Adrenal gland (tissue), 12 donors: ENCODE data around the gene NFATC1. TPM values are rescaled to one million over a fixed set of nuclear protein-coding genes. Genes with fewer than 3 reads are reported as not detected.

Experiments
- DNase-seq, 7 donors: peaks; one replicate each; pipeline ENCODE4 v3.0.0-alpha.2; 2019 to 2020
- H3K27ac ChIP-seq, 5 donors: fragments of 200-600 bp; sonication (generic) in 4 of 5; 1 replicate in 3 of 5; 2 replicates in 2 of 5; pipeline versions ENCODE4 v1.5.1 to v1.8.0; 2016 to 2020; ENCODE audit warnings: mild to moderate bottlenecking in 1 of 5
- H3K27me3 ChIP-seq: fragments of 200-600 bp; 2 replicates; pipeline ENCODE4 v1.8.0; 2021
- H3K36me3 ChIP-seq, 2 donors: fragments of 200-600 bp; replicated peaks in 1 of 2; 1 replicate in 1 of 2; 2 replicates in 1 of 2; pipeline versions ENCODE4 v1.5.1 to v1.8.0; 2018 to 2022
- H3K4me1 ChIP-seq, 2 donors: fragments of 200-600 bp; replicated peaks in 1 of 2; 1 replicate in 1 of 2; 2 replicates in 1 of 2; pipeline versions ENCODE4 v1.5.1 to v1.8.0; 2018 to 2021
- H3K4me3 ChIP-seq, 4 donors: fragments of 200-600 bp; sonication (generic) in 3 of 4; one replicate each; pipeline ENCODE4 v1.5.1; 2016 to 2018
- H3K9me3 ChIP-seq, 3 donors: fragments of 200-600 bp; sonication (generic) in 1 of 3; replicated peaks in 1 of 3; 1 replicate in 2 of 3; 2 replicates in 1 of 3; pipeline versions ENCODE4 v1.5.1 to v1.8.0; 2016 to 2021
- CTCF ChIP-seq, 6 experiments: fragments of 450-650 bp in 4 of 6; fragments of 200-600 bp in 2 of 6; sonication (generic) in 1 of 6; IDR thresholded peaks; 1 replicate in 5 of 6; 2 replicates in 1 of 6; pipeline versions ENCODE4 v1.5.1 to v1.8.0; 2016 to 2021; ENCODE audit warnings: antibody characterized with exemption in 6 of 6, mild to moderate bottlenecking in 2 of 6, moderate library complexity in 1 of 6
- POLR2A ChIP-seq, 2 donors: fragments of 450-650 bp; IDR thresholded peaks; one replicate each; pipeline ENCODE4 v1.6.1; 2017; ENCODE audit warnings: antibody characterized with exemption in 2 of 2, mild to moderate bottlenecking in 2 of 2, moderate library complexity in 1 of 2
- WGBS, 4 donors: extraction: QIAGEN DNeasy Blood & Tissue Kit in 2 of 4; methylation state at CpG; one replicate each; pipeline versions ENCODE4 v1.1.5 to v1.1.7; 2013 to 2017; 5-methylcytosine and 5-hydroxymethylcytosine counted together
- intact Hi-C, 2 donors: fragments of 100-400 bp; cut with DNase I; formaldehyde crosslinking; loops; one replicate each; pipeline versions ENCODE4 v1.14.1 to v1.15.0; 2022 to 2023
- polyA plus RNA-seq, 3 donors: library from polyadenylated mRNA; stranded (reverse); fragments of 200-250 nt in 2 of 3; fragments of 350-450 nt in 1 of 3; fragmentation: Illumina TruSeq in 1 of 3; extraction: RNeasy Lipid Tissue Mini Kit (QIAGEN cat#74804) in 1 of 3; gene quantifications; one replicate each; pipeline ENCODE4 v1.2.3, GENCODE V29; 2013 to 2014
- total RNA-seq, 9 donors: library from RNA; depleted of rRNA in 4 of 9; stranded (reverse); fragments of >200 nt in 4 of 9; fragments of 120-200 nt in 1 of 9; fragmentation: NEBNext Ultra II Directional in 1 of 9; extraction: Animal tissue kit (Norgen Biotek cat#: 25700) in 1 of 9; gene quantifications; one replicate each; pipeline versions ENCODE4 v1.1.0 to v1.2.4, GENCODE V29; 2013 to 2023
- donor health status: healthy with polysubstance abuse.
- donor health status: Bipolar disorder and iron deficiency.
- donor health status: DM: yes; HTN: yes; CAD: no.
- donor health status: DM: no; HTN: no; CAD: no.
- donor health status: DM: no; HTN: no; CAD: no.
- donor health status: DM: yes; HTN: yes; CAD: no.

Gene NFATC1
- total and polyA plus RNA-seq, 12 donors: 0.50 to 20.9 (median 6.7) TPM

- H3K27ac ChIP-seq: no peak overlapping the region
- intact Hi-C loops: no loop called here
- WGBS, 4 donors: 48 to 80% (median 66%) methylated on average over 8 of the region's 8 CpGs
- H3K4me3 ChIP-seq: no peak overlapping the region
- peak in 1 of 7 donors; percentile 8 for DNase-seq
- peaks cover 4 to 29% of the 10 kb centered on the region in 2 donors for H3K4me1 ChIP-seq
- H3K9me3 ChIP-seq: no peaks in the 10 kb centered on the region
- no peaks in the 10 kb centered on the region for H3K36me3 ChIP-seq
- H3K27me3 ChIP-seq: peaks cover 16% of the 10 kb centered on the region
- TF ChIP-seq POLR2A (IDR thresholded peaks at IDR 0.05) (no peak), CTCF (IDR thresholded peaks at IDR 0.05) (no peak)
Measured at GRCh38 chr18:79392226-79392625, 3.5 kb upstream of the NFATC1 start.

- TF ChIP-seq POLR2A (IDR thresholded peaks at IDR 0.05) (no peak), CTCF (IDR thresholded peaks at IDR 0.05) (no peak)
- peak overlapping the region in 2 of 4 donors; percentile 30 to 62 for H3K4me3 ChIP-seq
- intact Hi-C loops: no loop called here
- peak overlapping the region in 4 of 5 donors; percentile 37 to 82 (median 70) for H3K27ac ChIP-seq
- H3K27me3 ChIP-seq: peaks cover 9% of the 10 kb centered on the region
- DNase-seq: peak in 1 of 7 donors; percentile 14
- WGBS, 4 donors: 0 to 11% (median 6%) methylated on average over 6 to 30 of the region's 30 CpGs
- H3K36me3 ChIP-seq: no peaks in the 10 kb centered on the region
- no peaks in the 10 kb centered on the region for H3K9me3 ChIP-seq
- H3K4me1 ChIP-seq: peaks cover 4 to 29% of the 10 kb centered on the region in 2 donors
Measured at GRCh38 chr18:79393181-79393634, 2.5 kb upstream of the NFATC1 start.

GRCh38 chr18:79393635-79394533 lies 1.8 kb upstream of the NFATC1 start:
- Histone ChIP-seq H3K4me3 (peak overlapping the region in 3 of 4 donors; percentile 8 to 62 (median 30)), H3K4me1 (peaks cover 4 to 29% of the 10 kb centered on the region in 2 donors), H3K27me3 (peaks cover 2% of the 10 kb centered on the region), H3K36me3 (no peaks in the 10 kb centered on the region), H3K9me3 (no peaks in the 10 kb centered on the region), H3K27ac (peak overlapping the region in 4 of 5 donors; percentile 37 to 82 (median 70))
- 1% methylated on average over 44 to 79 of the region's 83 CpGs for WGBS, 4 donors
- peak; percentile 81 to 90 (median 85) for DNase-seq
- intact Hi-C loops: no loop called here
- TF ChIP-seq CTCF (IDR thresholded peaks at IDR 0.05) (no peak), POLR2A (IDR thresholded peaks at IDR 0.05) (peak in 1 of 2 donors; percentile 8)

GRCh38 chr18:79394534-79395307 lies 1.0 kb upstream of the NFATC1 start:
- no peaks in the 10 kb centered on the region for H3K27me3 ChIP-seq
- H3K9me3 ChIP-seq: no peaks in the 10 kb centered on the region
- no peaks in the 10 kb centered on the region for H3K36me3 ChIP-seq
- WGBS, 4 donors: 0 to 3% (median 2%) methylated on average over 7 to 67 of the region's 67 CpGs
- TF ChIP-seq POLR2A (IDR thresholded peaks at IDR 0.05): no peak
- no peak for TF ChIP-seq CTCF (IDR thresholded peaks at IDR 0.05)
- peak in 1 of 7 donors; percentile 18 for DNase-seq
- peaks cover 8 to 37% of the 10 kb centered on the region in 2 donors for H3K4me1 ChIP-seq
- intact Hi-C loops: no loop called here
- peak overlapping the region in 3 of 5 donors; percentile 60 to 82 (median 79) for H3K27ac ChIP-seq
- peak overlapping the region in 2 of 4 donors; percentile 30 to 62 for H3K4me3 ChIP-seq
